ENCODE measurements around the gene TRAPPC2L.

Gene TRAPPC2L

GRCh38 chr16:88830783-88831182 lies 26.1 kb upstream of the TRAPPC2L start:
- H3K27me3 ChIP-seq (ENCODE audit: control insufficient read depth, insufficient read depth, low read length) = no peaks in the 10 kb centered on the region
- 0 out of 2 replicates have a peak, but pooled peaks cover 9% of the 10 kb centered on the region for H3K36me3 ChIP-seq (ENCODE audit: control insufficient read depth, insufficient read depth, low read length)
- no peak overlapping the region for H3K27ac ChIP-seq (ENCODE audit: low read depth, low read length)
- H3K4me1 ChIP-seq (ENCODE audit: control insufficient read depth, insufficient read depth, low read length) = no peaks in the 10 kb centered on the region
- H3K9ac ChIP-seq (ENCODE audit: low read depth, low read length) = no peak overlapping the region
- no peaks in the 10 kb centered on the region for H3K9me3 ChIP-seq (ENCODE audit: control insufficient read depth, insufficient read depth, low read length)
- no peak overlapping the region for H3K4me3 ChIP-seq (ENCODE audit: low read depth, low read length)

GRCh38 chr16:88831838-88832237 lies 25.1 kb upstream of the TRAPPC2L start:
- Histone ChIP-seq H3K36me3 (ENCODE audit: control insufficient read depth, insufficient read depth, low read length) (0 out of 2 replicates have a peak, but pooled peaks cover 9% of the 10 kb centered on the region), H3K4me1 (ENCODE audit: control insufficient read depth, insufficient read depth, low read length) (no peaks in the 10 kb centered on the region), H3K9me3 (ENCODE audit: control insufficient read depth, insufficient read depth, low read length) (no peaks in the 10 kb centered on the region), H3K4me3 (ENCODE audit: low read depth, low read length) (no peak overlapping the region), H3K27ac (ENCODE audit: low read depth, low read length) (no peak overlapping the region), H3K27me3 (ENCODE audit: control insufficient read depth, insufficient read depth, low read length) (no peaks in the 10 kb centered on the region), H3K9ac (ENCODE audit: low read depth, low read length) (no peak overlapping the region)

GRCh38 chr16:88833086-88833485 lies 23.8 kb upstream of the TRAPPC2L start:
- no peak overlapping the region for H3K4me3 ChIP-seq (ENCODE audit: low read depth, low read length)
- H3K9ac ChIP-seq (ENCODE audit: low read depth, low read length) = no peak overlapping the region
- H3K27ac ChIP-seq (ENCODE audit: low read depth, low read length) = no peak overlapping the region
- H3K4me1 ChIP-seq (ENCODE audit: control insufficient read depth, insufficient read depth, low read length) = no peaks in the 10 kb centered on the region
- H3K27me3 ChIP-seq (ENCODE audit: control insufficient read depth, insufficient read depth, low read length) = no peaks in the 10 kb centered on the region
- H3K36me3 ChIP-seq (ENCODE audit: control insufficient read depth, insufficient read depth, low read length) = 0 out of 2 replicates have a peak, but pooled peaks cover 6% of the 10 kb centered on the region
- no peaks in the 10 kb centered on the region for H3K9me3 ChIP-seq (ENCODE audit: control insufficient read depth, insufficient read depth, low read length)

- no peak overlapping the region for H3K9ac ChIP-seq (ENCODE audit: low read depth, low read length)
- peaks cover 16% of the 10 kb centered on the region; the same call in 1 of the 2 replicates for H3K36me3 ChIP-seq (ENCODE audit: control insufficient read depth, insufficient read depth, low read length)
- no peaks in the 10 kb centered on the region for H3K27me3 ChIP-seq (ENCODE audit: control insufficient read depth, insufficient read depth, low read length)
- H3K4me3 ChIP-seq (ENCODE audit: low read depth, low read length) = no peak overlapping the region
- no peaks in the 10 kb centered on the region for H3K4me1 ChIP-seq (ENCODE audit: control insufficient read depth, insufficient read depth, low read length)
- H3K9me3 ChIP-seq (ENCODE audit: control insufficient read depth, insufficient read depth, low read length) = no peaks in the 10 kb centered on the region
- H3K27ac ChIP-seq (ENCODE audit: low read depth, low read length) = no peak overlapping the region
Observed at GRCh38 chr16:88834670-88835069, 22.3 kb upstream of the TRAPPC2L start.

- no peaks in the 10 kb centered on the region for H3K9me3 ChIP-seq (ENCODE audit: control insufficient read depth, insufficient read depth, low read length)
- no peak overlapping the region for H3K27ac ChIP-seq (ENCODE audit: low read depth, low read length)
- peaks cover 23% of the 10 kb centered on the region for H3K36me3 ChIP-seq (ENCODE audit: control insufficient read depth, insufficient read depth, low read length)
Observed at GRCh38 chr16:88835383-88835782, 21.5 kb upstream of the TRAPPC2L start.

GRCh38 chr16:88835818-88836217 lies 21.1 kb upstream of the TRAPPC2L start:
- Histone ChIP-seq H3K4me3 (ENCODE audit: low read depth, low read length) (no peak overlapping the region), H3K27ac (ENCODE audit: low read depth, low read length) (no peak overlapping the region), H3K27me3 (ENCODE audit: control insufficient read depth, insufficient read depth, low read length) (no peaks in the 10 kb centered on the region), H3K9ac (ENCODE audit: low read depth, low read length) (no peak overlapping the region), H3K9me3 (ENCODE audit: control insufficient read depth, insufficient read depth, low read length) (no peaks in the 10 kb centered on the region), H3K4me1 (ENCODE audit: control insufficient read depth, insufficient read depth, low read length) (no peaks in the 10 kb centered on the region), H3K36me3 (ENCODE audit: control insufficient read depth, insufficient read depth, low read length) (peaks cover 27% of the 10 kb centered on the region)

More at GRCh38 chr16:88835383-88835782, 21.5 kb upstream of the TRAPPC2L start:
- H3K9ac ChIP-seq (ENCODE audit: low read depth, low read length) = no peak overlapping the region
- H3K4me1 ChIP-seq (ENCODE audit: control insufficient read depth, insufficient read depth, low read length) = no peaks in the 10 kb centered on the region
- H3K27me3 ChIP-seq (ENCODE audit: control insufficient read depth, insufficient read depth, low read length) = no peaks in the 10 kb centered on the region
- no peak overlapping the region for H3K4me3 ChIP-seq (ENCODE audit: low read depth, low read length)

GRCh38 chr16:88836791-88837190 lies 20.1 kb upstream of the TRAPPC2L start:
- Histone ChIP-seq H3K9ac (ENCODE audit: low read depth, low read length) (no peak overlapping the region), H3K36me3 (ENCODE audit: control insufficient read depth, insufficient read depth, low read length) (peaks cover 27% of the 10 kb centered on the region)

GRCh38 chr16:88837806-88838205 lies 19.1 kb upstream of the TRAPPC2L start:
- no peaks in the 10 kb centered on the region for H3K9me3 ChIP-seq (ENCODE audit: control insufficient read depth, insufficient read depth, low read length)
- H3K9ac ChIP-seq (ENCODE audit: low read depth, low read length) = no peak overlapping the region
- peaks cover 27% of the 10 kb centered on the region for H3K36me3 ChIP-seq (ENCODE audit: control insufficient read depth, insufficient read depth, low read length)
- H3K27ac ChIP-seq (ENCODE audit: low read depth, low read length) = no peak overlapping the region
- no peaks in the 10 kb centered on the region for H3K27me3 ChIP-seq (ENCODE audit: control insufficient read depth, insufficient read depth, low read length)
- no peak overlapping the region for H3K4me3 ChIP-seq (ENCODE audit: low read depth, low read length)
- no peaks in the 10 kb centered on the region for H3K4me1 ChIP-seq (ENCODE audit: control insufficient read depth, insufficient read depth, low read length)

More at GRCh38 chr16:88836791-88837190, 20.1 kb upstream of the TRAPPC2L start:
- no peak overlapping the region for H3K27ac ChIP-seq (ENCODE audit: low read depth, low read length)
- H3K4me3 ChIP-seq (ENCODE audit: low read depth, low read length) = no peak overlapping the region
- no peaks in the 10 kb centered on the region for H3K9me3 ChIP-seq (ENCODE audit: control insufficient read depth, insufficient read depth, low read length)
- H3K4me1 ChIP-seq (ENCODE audit: control insufficient read depth, insufficient read depth, low read length) = no peaks in the 10 kb centered on the region
- no peaks in the 10 kb centered on the region for H3K27me3 ChIP-seq (ENCODE audit: control insufficient read depth, insufficient read depth, low read length)

- H3K4me3 ChIP-seq (ENCODE audit: low read depth, low read length) = no peak overlapping the region
- peaks cover 27% of the 10 kb centered on the region for H3K36me3 ChIP-seq (ENCODE audit: control insufficient read depth, insufficient read depth, low read length)
- H3K27ac ChIP-seq (ENCODE audit: low read depth, low read length) = no peak overlapping the region
- H3K9ac ChIP-seq (ENCODE audit: low read depth, low read length) = no peak overlapping the region
- no peaks in the 10 kb centered on the region for H3K4me1 ChIP-seq (ENCODE audit: control insufficient read depth, insufficient read depth, low read length)
- H3K9me3 ChIP-seq (ENCODE audit: control insufficient read depth, insufficient read depth, low read length) = no peaks in the 10 kb centered on the region
- H3K27me3 ChIP-seq (ENCODE audit: control insufficient read depth, insufficient read depth, low read length) = no peaks in the 10 kb centered on the region
Observed at GRCh38 chr16:88838566-88838965, 18.4 kb upstream of the TRAPPC2L start.

- H3K4me3 ChIP-seq (ENCODE audit: low read depth, low read length) = no peak overlapping the region
- no peaks in the 10 kb centered on the region for H3K27me3 ChIP-seq (ENCODE audit: control insufficient read depth, insufficient read depth, low read length)
- no peaks in the 10 kb centered on the region for H3K4me1 ChIP-seq (ENCODE audit: control insufficient read depth, insufficient read depth, low read length)
- H3K9ac ChIP-seq (ENCODE audit: low read depth, low read length) = no peak overlapping the region
- no peak overlapping the region for H3K27ac ChIP-seq (ENCODE audit: low read depth, low read length)
- peaks cover 27% of the 10 kb centered on the region for H3K36me3 ChIP-seq (ENCODE audit: control insufficient read depth, insufficient read depth, low read length)
- no peaks in the 10 kb centered on the region for H3K9me3 ChIP-seq (ENCODE audit: control insufficient read depth, insufficient read depth, low read length)
Observed at GRCh38 chr16:88839026-88839529, 17.8 kb upstream of the TRAPPC2L start.

GRCh38 chr16:88839745-88840599 lies 17.0 kb upstream of the TRAPPC2L start:
- Histone ChIP-seq H3K27ac (ENCODE audit: low read depth, low read length) (no peak overlapping the region), H3K27me3 (ENCODE audit: control insufficient read depth, insufficient read depth, low read length) (no peaks in the 10 kb centered on the region), H3K9ac (ENCODE audit: low read depth, low read length) (no peak overlapping the region), H3K4me3 (ENCODE audit: low read depth, low read length) (no peak overlapping the region), H3K9me3 (ENCODE audit: control insufficient read depth, insufficient read depth, low read length) (no peaks in the 10 kb centered on the region), H3K4me1 (ENCODE audit: control insufficient read depth, insufficient read depth, low read length) (no peaks in the 10 kb centered on the region), H3K36me3 (ENCODE audit: control insufficient read depth, insufficient read depth, low read length) (peaks cover 24% of the 10 kb centered on the region)
